Left ventricle myocardium inferior (tissue), 1 donor: Measurements from ENCODE around the gene CFAP46. TPM values are rescaled to one million over a fixed set of nuclear protein-coding genes. Genes with fewer than 3 reads are reported as not detected.

Source experiments
- DNase-seq: peaks from one replicate; pipeline ENCODE4 v3.0.0-alpha.2; 2020
- H3K27ac ChIP-seq: fragments of 200-600 bp; replicated peaks from 2 replicates; pipeline ENCODE4 v1.8.0; 2021
- H3K27me3 ChIP-seq: fragments of 200-600 bp; 2 replicates; pipeline ENCODE4 v1.8.0; 2021; ENCODE audit warnings: low read depth
- H3K36me3 ChIP-seq: fragments of 200-600 bp; 2 replicates; pipeline ENCODE4 v1.8.0; 2021
- H3K4me1 ChIP-seq: fragments of 200-600 bp; 2 replicates; pipeline ENCODE4 v1.8.0; 2021
- H3K4me3 ChIP-seq: fragments of 200-600 bp; 2 replicates; pipeline ENCODE4 v1.8.0; 2021; ENCODE audit warnings: mild to moderate bottlenecking, moderate library complexity
- H3K9me3 ChIP-seq: fragments of 200-600 bp; replicated peaks from 2 replicates; pipeline ENCODE4 v1.8.0; 2021
- intact Hi-C: fragments of 100-400 bp; cut with micrococcal nuclease; formaldehyde crosslinking; loops from one replicate; pipeline ENCODE4 v1.11.0; 2022
- total RNA-seq: library from RNA; stranded (reverse); fragmentation: NEBNext Ultra II Directional; extraction: Animal tissue kit (Norgen Biotek cat#: 25700); gene quantifications from one replicate; pipeline ENCODE4 v1.2.1, GENCODE V29; 2021
- TF ChIP-seq, protein P1 (sequence below): fragments of 200-600 bp; IDR thresholded peaks from 2 replicates; pipeline ENCODE4 v1.8.0; 2021; ENCODE audit warnings: antibody characterized with exemption, mild to moderate bottlenecking, borderline replicate concordance
- donor health status: DM: no; HTN: yes; CAD: no; lungs with severe emphysema.

Gene CFAP46
- total RNA-seq, 1 donor from 2014 or later: 0.99 TPM

DNA sequence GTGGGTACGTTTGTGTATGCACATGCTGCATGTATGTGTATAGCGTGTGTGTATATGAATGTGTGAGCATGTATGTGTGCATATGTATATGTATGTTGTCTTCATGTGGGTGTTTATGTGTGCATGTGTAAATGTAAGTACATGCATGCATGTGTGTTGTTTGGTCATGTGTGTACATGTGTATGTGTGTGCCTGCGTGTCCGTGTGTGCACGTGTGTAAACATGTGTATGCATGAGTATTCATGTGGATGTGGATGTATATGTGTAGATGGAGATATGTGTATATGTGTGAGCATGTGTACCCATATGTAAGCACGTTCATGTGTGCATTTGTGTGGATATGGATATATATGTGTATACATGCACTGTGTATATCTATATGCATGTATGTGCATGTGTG, 5.5 kb upstream of the CFAP46 start:
- no peak overlapping the region for H3K27ac ChIP-seq
- no peaks in the 10 kb centered on the region for H3K36me3 ChIP-seq
- H3K4me1 ChIP-seq: peaks cover 3% of the 10 kb centered on the region
- no peak for DNase-seq
- H3K27me3 ChIP-seq: peaks cover 61% of the 10 kb centered on the region
- intact Hi-C loops: no loop called here
- TF ChIP-seq, protein P1, sequence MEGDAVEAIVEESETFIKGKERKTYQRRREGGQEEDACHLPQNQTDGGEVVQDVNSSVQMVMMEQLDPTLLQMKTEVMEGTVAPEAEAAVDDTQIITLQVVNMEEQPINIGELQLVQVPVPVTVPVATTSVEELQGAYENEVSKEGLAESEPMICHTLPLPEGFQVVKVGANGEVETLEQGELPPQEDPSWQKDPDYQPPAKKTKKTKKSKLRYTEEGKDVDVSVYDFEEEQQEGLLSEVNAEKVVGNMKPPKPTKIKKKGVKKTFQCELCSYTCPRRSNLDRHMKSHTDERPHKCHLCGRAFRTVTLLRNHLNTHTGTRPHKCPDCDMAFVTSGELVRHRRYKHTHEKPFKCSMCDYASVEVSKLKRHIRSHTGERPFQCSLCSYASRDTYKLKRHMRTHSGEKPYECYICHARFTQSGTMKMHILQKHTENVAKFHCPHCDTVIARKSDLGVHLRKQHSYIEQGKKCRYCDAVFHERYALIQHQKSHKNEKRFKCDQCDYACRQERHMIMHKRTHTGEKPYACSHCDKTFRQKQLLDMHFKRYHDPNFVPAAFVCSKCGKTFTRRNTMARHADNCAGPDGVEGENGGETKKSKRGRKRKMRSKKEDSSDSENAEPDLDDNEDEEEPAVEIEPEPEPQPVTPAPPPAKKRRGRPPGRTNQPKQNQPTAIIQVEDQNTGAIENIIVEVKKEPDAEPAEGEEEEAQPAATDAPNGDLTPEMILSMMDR: no peak
- no peak overlapping the region for H3K4me3 ChIP-seq
- no peaks in the 10 kb centered on the region for H3K9me3 ChIP-seq

DNA sequence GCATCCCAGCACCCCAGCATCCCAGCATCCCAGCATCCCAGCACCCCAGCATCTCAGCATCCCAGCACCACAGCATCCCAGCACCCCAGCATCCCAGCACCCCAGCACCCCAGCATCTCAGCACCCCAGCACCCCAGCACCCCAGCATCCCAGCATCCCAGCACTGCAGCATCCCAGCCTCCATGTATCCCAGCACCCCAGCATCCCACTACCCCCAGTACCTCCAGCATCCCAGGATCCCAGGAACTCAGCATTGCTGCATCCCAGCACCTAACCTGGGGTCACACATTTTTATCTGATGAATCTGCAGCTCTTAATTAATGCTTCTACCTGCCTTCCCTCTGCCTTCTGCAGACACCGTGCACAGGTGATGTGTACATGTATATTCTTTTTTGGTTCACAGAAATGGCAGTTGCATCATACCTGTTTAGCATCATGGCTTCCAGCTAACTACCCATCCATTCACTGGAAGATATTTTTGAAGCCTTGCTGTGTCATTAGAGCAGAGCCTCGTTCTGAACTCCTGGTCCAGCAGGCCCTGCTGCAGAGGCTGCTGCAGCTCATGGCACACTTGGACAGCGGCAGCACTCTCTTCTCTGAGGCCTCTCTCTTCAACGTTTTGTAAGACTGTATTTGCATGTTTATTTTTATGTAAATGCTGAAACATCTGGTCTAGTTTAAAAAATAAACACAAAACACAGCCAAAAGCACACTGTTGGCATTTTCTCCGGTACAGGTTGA, 4.6 kb upstream of the CFAP46 start:
- Histone ChIP-seq H3K27ac (no peak overlapping the region), H3K27me3 (peaks cover 61% of the 10 kb centered on the region), H3K4me1 (peaks cover 12% of the 10 kb centered on the region), H3K4me3 (no peak overlapping the region), H3K9me3 (no peaks in the 10 kb centered on the region), H3K36me3 (no peaks in the 10 kb centered on the region)
- TF ChIP-seq, protein P1: no peak
- DNase-seq: no peak
- intact Hi-C loops: no loop called here

GRCh38 chr10:132946311-132946710, 3.9 kb upstream of the CFAP46 start:
- peaks cover 61% of the 10 kb centered on the region for H3K27me3 ChIP-seq
- intact Hi-C loops: no loop called here
- no peak for DNase-seq
- TF ChIP-seq, protein P1: no peak
- peaks cover 16% of the 10 kb centered on the region for H3K4me1 ChIP-seq
- H3K9me3 ChIP-seq: no peaks in the 10 kb centered on the region
- no peaks in the 10 kb centered on the region for H3K36me3 ChIP-seq
- H3K4me3 ChIP-seq: no peak overlapping the region
- no peak overlapping the region for H3K27ac ChIP-seq

DNA sequence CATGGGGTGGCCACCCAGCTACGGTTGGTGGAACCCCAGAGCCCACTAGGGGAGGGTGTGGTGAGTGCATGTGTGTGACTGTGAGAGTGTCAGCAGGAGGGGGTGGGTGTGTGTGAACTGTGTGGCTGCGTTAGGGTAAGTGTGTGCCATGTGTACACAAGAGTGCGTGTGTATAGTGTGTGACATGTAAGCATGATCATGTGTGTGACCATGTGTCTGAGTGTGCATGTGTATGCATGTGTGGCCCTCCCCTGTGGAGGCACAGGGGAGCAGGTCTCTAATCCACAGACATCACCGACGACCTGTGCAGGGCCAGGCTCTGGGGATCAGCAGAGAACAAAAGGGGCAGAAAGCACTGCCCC, 3.5 kb upstream of the CFAP46 start:
- intact Hi-C loops: no loop called here
- Histone ChIP-seq H3K27ac (no peak overlapping the region), H3K27me3 (peaks cover 61% of the 10 kb centered on the region), H3K4me1 (peaks cover 16% of the 10 kb centered on the region), H3K4me3 (no peak overlapping the region), H3K9me3 (no peaks in the 10 kb centered on the region), H3K36me3 (no peaks in the 10 kb centered on the region)
- TF ChIP-seq, protein P1: no peak
- no peak for DNase-seq

DNA sequence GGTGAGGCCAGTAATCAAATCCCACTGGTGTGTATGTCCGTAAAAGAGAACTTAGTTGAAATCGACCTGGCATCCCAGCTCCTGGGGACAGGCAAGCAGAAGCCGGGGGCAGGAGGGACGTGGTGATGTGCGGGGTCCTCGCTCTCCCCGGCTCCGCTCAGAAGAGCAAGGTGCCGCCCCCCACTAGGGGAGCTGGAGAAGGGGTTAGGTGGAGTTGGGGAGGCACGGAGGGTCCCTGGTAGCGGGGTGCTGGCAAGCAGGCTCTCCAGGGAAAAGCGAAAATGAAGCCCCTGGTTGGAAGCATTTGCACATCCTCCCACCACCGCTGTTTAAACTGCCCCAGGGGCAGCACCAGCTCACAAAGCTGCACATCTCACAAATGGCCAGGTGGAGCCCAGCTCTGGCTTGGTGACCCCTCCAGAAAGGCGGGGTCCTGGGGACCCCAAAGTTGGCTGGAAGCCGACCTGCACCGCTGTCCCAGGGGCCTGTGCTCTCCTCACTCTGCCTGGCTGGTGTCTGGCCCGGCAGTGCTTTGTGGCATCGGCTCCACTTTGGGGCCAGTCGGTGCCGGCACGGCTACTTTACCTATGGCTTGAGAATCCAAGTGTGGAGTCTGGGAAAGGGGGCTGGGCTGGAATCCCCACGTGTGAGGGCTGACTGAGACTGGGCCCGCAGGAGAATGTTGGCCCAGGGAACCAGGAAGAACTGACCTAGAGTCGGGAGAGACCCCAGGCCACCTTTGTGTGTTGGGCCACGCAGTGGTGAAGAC, 2.9 kb upstream of the CFAP46 start:
- no peaks in the 10 kb centered on the region for H3K36me3 ChIP-seq
- DNase-seq: no peak
- no peaks in the 10 kb centered on the region for H3K9me3 ChIP-seq
- H3K4me1 ChIP-seq: peaks cover 16% of the 10 kb centered on the region
- TF ChIP-seq, protein P1: no peak
- intact Hi-C loops: no loop called here
- H3K27me3 ChIP-seq: peaks cover 61% of the 10 kb centered on the region
- no peak overlapping the region for H3K27ac ChIP-seq
- H3K4me3 ChIP-seq: no peak overlapping the region
